ENCODE results near the gene BTG2.

- TF ChIP-seq, protein P1, sequence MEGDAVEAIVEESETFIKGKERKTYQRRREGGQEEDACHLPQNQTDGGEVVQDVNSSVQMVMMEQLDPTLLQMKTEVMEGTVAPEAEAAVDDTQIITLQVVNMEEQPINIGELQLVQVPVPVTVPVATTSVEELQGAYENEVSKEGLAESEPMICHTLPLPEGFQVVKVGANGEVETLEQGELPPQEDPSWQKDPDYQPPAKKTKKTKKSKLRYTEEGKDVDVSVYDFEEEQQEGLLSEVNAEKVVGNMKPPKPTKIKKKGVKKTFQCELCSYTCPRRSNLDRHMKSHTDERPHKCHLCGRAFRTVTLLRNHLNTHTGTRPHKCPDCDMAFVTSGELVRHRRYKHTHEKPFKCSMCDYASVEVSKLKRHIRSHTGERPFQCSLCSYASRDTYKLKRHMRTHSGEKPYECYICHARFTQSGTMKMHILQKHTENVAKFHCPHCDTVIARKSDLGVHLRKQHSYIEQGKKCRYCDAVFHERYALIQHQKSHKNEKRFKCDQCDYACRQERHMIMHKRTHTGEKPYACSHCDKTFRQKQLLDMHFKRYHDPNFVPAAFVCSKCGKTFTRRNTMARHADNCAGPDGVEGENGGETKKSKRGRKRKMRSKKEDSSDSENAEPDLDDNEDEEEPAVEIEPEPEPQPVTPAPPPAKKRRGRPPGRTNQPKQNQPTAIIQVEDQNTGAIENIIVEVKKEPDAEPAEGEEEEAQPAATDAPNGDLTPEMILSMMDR (conservative IDR thresholded peaks at IDR 0.05; ENCODE audit: low read length), result no peak
- TF ChIP-seq EZH2phosphoT487 (IDR thresholded peaks at IDR 0.05; ENCODE audit: borderline replicate concordance), result no peak
These were observed 4.0 kb upstream of the BTG2 start for GRCh38 chr1:203301331-203301668.

All from Loucy (cell line).